AG09319 (cell line): ENCODE data around the gene FASTK.

Experiments used
- DNase-seq: peaks from one replicate; pipeline ENCODE4 v3.0.0-alpha.2; 2010; ENCODE audit warnings: low read depth; ENCODE audit errors: extremely low read depth
- TF ChIP-seq, protein P1 (sequence below): IDR thresholded peaks from 2 replicates; pipeline ENCODE4 v1.5.1; 2011; ENCODE audit warnings: low read depth, mild to moderate bottlenecking, inconsistent platforms, low read length, moderate library complexity

FASTK gene

DNA sequence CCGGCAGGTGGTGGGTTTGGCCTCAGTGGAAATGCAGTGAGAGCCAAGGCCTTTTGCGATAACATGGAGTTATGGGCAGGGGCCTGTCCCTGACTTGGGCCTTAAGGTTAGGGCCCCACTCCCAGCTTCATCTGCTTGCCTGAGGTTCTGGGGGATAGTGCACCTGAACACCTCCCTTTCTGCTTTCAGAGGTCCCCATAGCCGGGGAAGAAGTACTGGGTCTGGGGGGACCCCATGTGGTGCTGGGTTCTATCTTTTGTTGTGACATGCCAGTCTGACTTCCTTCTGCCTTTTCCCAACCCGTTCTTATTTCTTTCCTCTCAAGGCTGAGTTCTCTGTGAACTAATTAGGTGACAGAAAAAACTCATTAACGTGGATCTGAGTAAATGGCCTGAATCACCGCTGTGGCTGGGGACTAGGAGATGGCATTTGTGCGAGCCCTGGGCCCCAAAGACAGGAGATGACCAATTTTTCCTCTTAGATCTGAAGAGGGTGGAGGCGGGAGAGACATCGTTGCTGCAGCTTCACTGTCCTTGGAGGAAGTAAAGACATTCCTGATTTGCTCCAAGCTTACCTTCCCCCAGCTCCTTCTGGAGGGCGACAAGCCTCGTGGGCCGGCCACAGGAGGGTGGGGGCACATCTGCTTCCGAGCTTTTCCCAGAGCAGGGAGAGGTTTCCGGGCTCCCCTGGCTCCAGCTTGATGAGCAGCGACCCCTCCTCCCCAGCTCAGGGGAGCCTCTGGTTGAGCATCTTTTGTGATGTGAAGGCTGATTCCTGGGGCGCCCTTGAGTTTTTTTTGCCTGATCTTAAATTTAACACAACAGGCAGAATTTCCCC, 7.6 kb upstream of the FASTK start:
- TF ChIP-seq, protein P1, sequence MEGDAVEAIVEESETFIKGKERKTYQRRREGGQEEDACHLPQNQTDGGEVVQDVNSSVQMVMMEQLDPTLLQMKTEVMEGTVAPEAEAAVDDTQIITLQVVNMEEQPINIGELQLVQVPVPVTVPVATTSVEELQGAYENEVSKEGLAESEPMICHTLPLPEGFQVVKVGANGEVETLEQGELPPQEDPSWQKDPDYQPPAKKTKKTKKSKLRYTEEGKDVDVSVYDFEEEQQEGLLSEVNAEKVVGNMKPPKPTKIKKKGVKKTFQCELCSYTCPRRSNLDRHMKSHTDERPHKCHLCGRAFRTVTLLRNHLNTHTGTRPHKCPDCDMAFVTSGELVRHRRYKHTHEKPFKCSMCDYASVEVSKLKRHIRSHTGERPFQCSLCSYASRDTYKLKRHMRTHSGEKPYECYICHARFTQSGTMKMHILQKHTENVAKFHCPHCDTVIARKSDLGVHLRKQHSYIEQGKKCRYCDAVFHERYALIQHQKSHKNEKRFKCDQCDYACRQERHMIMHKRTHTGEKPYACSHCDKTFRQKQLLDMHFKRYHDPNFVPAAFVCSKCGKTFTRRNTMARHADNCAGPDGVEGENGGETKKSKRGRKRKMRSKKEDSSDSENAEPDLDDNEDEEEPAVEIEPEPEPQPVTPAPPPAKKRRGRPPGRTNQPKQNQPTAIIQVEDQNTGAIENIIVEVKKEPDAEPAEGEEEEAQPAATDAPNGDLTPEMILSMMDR, result no peak
- no peak for DNase-seq

DNA sequence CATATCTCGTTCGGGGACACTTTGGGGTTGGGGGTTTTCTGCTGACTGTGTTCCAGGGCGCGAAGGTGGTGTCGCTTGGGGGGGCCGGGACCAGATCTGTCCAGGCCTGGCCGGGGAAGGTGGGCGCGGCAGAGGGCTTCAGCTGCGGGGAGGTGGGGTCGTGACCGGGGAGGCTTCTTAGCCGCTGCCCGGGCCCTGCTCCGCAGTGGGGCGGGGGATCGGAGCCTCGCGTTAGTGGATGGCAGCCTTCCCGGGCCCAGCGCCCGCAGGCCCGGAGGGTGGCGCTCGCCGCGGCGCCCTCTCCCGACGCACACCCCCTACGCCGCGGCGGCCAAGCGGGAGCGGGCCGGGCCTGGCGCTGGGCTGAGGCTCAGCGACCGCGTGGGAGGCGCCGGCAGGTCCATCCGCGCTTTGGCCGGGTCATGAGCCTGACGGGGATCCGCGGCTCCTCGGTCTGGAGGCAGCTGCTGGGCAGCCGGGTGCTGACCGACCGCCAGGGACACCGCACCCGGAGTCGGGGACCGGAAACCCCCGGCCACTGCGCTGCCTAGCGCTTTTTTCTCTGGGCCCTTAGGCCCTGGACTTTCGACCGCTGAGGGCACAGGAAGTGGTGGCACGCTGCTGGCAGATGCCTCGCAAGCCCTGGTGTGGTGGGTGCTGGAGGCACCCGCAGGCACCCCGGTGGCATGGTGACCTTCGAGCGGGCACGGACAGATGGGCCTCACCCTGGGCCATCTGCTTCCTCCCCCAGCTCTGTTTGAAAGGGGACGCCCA, 6.8 kb upstream of the FASTK start:
- TF ChIP-seq, protein P1, result peak; percentile 10
- DNase-seq, result no peak

DNA sequence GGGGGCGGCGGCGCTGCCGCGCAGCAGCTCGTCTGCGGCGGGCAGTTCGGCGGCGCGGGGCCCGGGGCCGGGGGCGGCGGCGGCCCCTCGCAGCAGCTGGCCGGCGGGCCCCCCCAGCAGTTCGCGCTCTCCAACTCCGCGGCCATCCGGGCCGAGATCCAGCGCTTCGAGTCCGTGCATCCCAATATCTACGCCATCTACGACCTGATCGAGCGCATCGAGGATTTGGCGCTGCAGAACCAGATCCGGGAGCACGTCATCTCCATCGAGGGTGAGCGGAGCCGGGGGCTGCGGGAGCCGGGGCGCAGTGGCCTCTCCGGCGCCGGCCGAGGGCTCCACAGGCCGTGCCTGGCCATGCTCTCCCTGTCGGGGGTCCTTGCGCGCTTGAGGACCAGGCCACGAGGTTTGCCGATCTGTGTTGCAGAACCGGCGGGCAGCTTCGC, 6.2 kb upstream of the FASTK start:
- DNase-seq, result no peak
- TF ChIP-seq, protein P1, result no peak

DNA sequence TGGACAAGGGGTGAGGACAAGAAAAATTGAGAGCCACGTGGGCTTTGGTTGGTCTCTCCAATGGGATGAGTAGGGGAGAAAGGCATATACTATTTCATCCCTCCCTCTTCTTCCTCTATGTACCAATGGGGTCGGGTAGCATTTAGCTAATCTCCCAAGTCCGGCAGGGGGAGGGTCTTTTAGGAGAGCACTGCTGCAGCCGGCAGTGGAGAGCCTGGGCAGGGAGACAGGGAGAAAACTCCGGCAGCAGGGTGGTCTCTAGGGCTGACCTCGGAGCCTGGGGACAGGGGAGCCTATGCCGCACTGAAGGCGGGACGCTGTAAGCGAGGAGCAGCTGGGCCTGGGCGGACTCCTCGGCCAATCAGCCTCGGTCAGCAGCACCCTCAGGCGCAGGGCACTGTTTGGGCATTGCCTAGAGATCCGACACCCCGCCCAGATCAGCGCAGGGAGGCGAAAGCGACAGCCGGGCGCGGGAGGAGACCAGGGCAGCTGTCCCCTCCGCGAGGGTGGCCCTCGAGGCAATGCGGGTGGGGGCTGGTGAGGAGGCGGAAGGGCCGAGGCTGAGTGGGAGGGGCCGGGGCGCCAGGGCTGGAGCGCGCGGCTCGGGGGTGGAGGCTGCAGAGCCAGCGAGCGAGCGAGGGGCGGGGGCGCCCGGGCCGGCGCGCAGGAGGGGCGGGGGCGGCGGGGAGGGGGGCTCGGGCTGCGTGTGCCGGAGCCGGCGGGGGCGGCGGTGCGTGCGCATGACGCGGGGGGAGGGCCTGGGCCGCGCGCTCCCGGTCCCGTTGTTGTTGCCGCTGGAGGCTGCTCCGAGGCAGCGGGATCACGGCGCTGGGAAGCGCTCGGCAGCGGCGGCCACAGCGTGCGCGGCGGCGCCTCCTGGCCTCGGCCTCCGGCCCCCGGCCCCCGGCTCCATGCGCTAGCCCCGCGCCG, 5.3 kb upstream of the FASTK start, which contains the start of gene AGAP3:
Gene AGAP3, plus strand, starts transcription at position 785 of the 930 bp plus-strand sequence. CDS start 267 bp downstream, outside the sequence.
- TF ChIP-seq, protein P1, result no peak
- no peak for DNase-seq

DNA sequence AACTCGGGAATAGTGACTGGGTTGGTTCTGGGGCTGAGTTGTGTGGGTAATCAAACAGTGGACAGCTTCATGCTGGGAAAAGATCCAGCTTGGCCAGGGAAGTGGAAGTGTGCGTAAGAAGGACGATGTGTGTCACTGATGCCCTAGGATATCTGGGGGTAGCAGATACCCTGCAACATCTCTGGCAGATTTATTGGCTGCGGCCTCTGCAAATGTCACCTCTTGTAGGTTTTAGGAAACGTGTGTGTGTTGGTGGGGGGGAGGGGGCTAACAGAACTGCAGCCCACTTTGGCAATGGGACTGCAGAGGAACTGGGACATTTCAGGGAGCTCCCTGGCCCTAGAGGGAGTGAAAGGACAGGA, 4.7 kb upstream of the FASTK start:
- TF ChIP-seq, protein P1, result no peak
- no peak for DNase-seq

DNA sequence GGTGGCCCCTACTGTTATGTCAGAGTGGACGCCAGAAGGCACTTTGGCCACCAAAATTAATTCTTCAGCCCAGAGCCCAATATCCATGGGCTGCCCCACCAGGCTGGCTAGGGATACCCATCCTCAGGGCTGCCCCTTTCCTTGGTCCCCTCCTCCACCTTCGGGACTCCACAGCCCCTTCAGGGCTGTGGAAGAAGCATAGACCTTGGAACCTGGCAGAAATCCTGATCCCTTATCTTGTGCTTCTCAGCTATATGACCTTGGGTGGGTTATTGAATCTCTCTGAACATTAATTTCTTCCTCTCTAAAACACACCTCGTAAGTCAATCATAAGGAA, 3.2 kb upstream of the FASTK start:
- DNase-seq, result no peak
- TF ChIP-seq, protein P1, result no peak
